Keratinocyte (primary cell): ENCODE data around the gene CCDC97. TPM values are rescaled to one million over a fixed set of nuclear protein-coding genes. Genes with fewer than 3 reads are reported as not detected.

Experiments
- DNase-seq: peaks from one replicate; pipeline ENCODE4 v3.0.0-alpha.2; 2011; ENCODE audit warnings: low read depth, missing footprints, low spot score
- FAIRE-seq: peaks from 2 replicates; lab custom pipeline; 2011; peaks lifted over from hg19 to GRCh38; lab: Jason Lieb, UNC
- H2AFZ ChIP-seq: 2 replicates; pipeline ENCODE4 v1.6.0; 2012; ENCODE audit warnings: low read length, control low read depth, inconsistent platforms; ENCODE audit not compliant: control insufficient read depth
- H3K27ac ChIP-seq: 2 replicates; pipeline ENCODE4 v1.5.1; 2011; ENCODE audit warnings: low read length; ENCODE audit not compliant: control insufficient read depth, insufficient read depth
- H3K27me3 ChIP-seq: 3 replicates; pipeline ENCODE4 v1.6.0; 2011; ENCODE audit warnings: low read length; ENCODE audit not compliant: control insufficient read depth, insufficient read depth; ENCODE audit errors: extremely low read depth
- H3K36me3 ChIP-seq, 2 experiments: 2 replicates in 1 of 2; 3 replicates in 1 of 2; pipeline ENCODE4 v1.5.1; 2011; ENCODE audit warnings: low read length in 2 of 2, mild to moderate bottlenecking in 1 of 2; ENCODE audit not compliant: control insufficient read depth in 2 of 2, insufficient read depth in 2 of 2; ENCODE audit errors: extremely low read depth in 1 of 2
- H3K4me1 ChIP-seq: 3 replicates; pipeline ENCODE4 v1.5.1; 2011; ENCODE audit warnings: low read length; ENCODE audit not compliant: control insufficient read depth, insufficient read depth; ENCODE audit errors: extremely low read depth
- H3K4me2 ChIP-seq: 3 replicates; pipeline ENCODE4 v1.6.0; 2011; ENCODE audit warnings: low read depth, low read length; ENCODE audit not compliant: control insufficient read depth, insufficient read depth; ENCODE audit errors: extremely low read depth
- H3K4me3 ChIP-seq, 3 experiments: fragments of 200-600 bp in 1 of 3; sonication (generic) in 1 of 3; 2 replicates in 2 of 3; 3 replicates in 1 of 3; pipeline ENCODE4 v1.5.1; 2011 to 2016; ENCODE audit warnings: low read length in 3 of 3, mild to moderate bottlenecking in 3 of 3, control low read depth in 2 of 3, inconsistent platforms in 1 of 3, low read depth in 1 of 3, mixed read lengths in 1 of 3, mixed run types in 1 of 3, moderate library complexity in 1 of 3; ENCODE audit not compliant: control insufficient read depth in 2 of 3, insufficient read depth in 2 of 3; ENCODE audit errors: extremely low read depth in 1 of 3
- H3K79me2 ChIP-seq: 2 replicates; pipeline ENCODE4 v1.6.0; 2012; ENCODE audit warnings: low read length; ENCODE audit not compliant: control insufficient read depth, insufficient read depth
- H3K9ac ChIP-seq: 3 replicates; pipeline ENCODE4 v1.6.0; 2011; ENCODE audit warnings: low read length; ENCODE audit not compliant: control insufficient read depth, insufficient read depth; ENCODE audit errors: extremely low read depth
- H3K9me1 ChIP-seq: 3 replicates; pipeline ENCODE4 v1.6.0; 2011; ENCODE audit warnings: low read length; ENCODE audit not compliant: control insufficient read depth, insufficient read depth; ENCODE audit errors: extremely low read depth
- H3K9me3 ChIP-seq: 2 replicates; pipeline ENCODE4 v1.5.1; 2012; ENCODE audit warnings: low read depth, low read length; ENCODE audit not compliant: control insufficient read depth
- H4K20me1 ChIP-seq: 3 replicates; pipeline ENCODE4 v1.6.0; 2011; ENCODE audit warnings: low read length; ENCODE audit not compliant: control insufficient read depth, insufficient read depth; ENCODE audit errors: extremely low read depth
- EZH2 ChIP-seq: IDR thresholded peaks from one replicate; pipeline ENCODE4 v1.6.1; 2012; ENCODE audit warnings: inconsistent platforms, mild to moderate bottlenecking, low read length, moderate library complexity
- dilution Hi-C: fragments of 300-500 bp; cut with MboI; formaldehyde crosslinking; loops from one replicate; pipeline ENCODE4 v1.7.0; 2020; ENCODE audit warnings: low sequenced_read_pairs; ENCODE audit not compliant: extremely low pct_ligation_motif_present
- polyA plus RNA-seq, 5 experiments: library from polyadenylated mRNA; depleted of rRNA in 3 of 5; stranded (reverse) in 3 of 5; stranded (forward) in 1 of 5; unstranded in 1 of 5; fragments of >200 nt; gene quantifications; 1 replicate in 1 of 5; 2 replicates in 3 of 5; 3 replicates in 1 of 5; pipeline versions ENCODE4 v1.2.1 to v1.2.3, GENCODE V29; 2011 to 2012; ENCODE audit warnings: missing spikeins in 2 of 5, low read depth in 1 of 5, low replicate concordance in 1 of 5
- TF ChIP-seq, protein P1 (sequence below), 3 experiments: IDR thresholded peaks in 1 of 3; conservative IDR thresholded peaks in 1 of 3; optimal IDR thresholded peaks in 1 of 3; 2 replicates in 2 of 3; 3 replicates in 1 of 3; pipeline versions ENCODE3 to v1.5.1; 2011; ENCODE audit warnings: low read length in 3 of 3, mild to moderate bottlenecking in 3 of 3, moderate library complexity in 2 of 3, control low read depth in 1 of 3, inconsistent platforms in 1 of 3; ENCODE audit not compliant: insufficient read depth in 2 of 3; ENCODE audit errors: extremely low read depth in 1 of 3

CCDC97 gene
- polyA plus RNA-seq, 1 donor (not counting 4 experiments of a cell fraction or from before 2014, with no cell fraction given), result 6.8 TPM

DNA sequence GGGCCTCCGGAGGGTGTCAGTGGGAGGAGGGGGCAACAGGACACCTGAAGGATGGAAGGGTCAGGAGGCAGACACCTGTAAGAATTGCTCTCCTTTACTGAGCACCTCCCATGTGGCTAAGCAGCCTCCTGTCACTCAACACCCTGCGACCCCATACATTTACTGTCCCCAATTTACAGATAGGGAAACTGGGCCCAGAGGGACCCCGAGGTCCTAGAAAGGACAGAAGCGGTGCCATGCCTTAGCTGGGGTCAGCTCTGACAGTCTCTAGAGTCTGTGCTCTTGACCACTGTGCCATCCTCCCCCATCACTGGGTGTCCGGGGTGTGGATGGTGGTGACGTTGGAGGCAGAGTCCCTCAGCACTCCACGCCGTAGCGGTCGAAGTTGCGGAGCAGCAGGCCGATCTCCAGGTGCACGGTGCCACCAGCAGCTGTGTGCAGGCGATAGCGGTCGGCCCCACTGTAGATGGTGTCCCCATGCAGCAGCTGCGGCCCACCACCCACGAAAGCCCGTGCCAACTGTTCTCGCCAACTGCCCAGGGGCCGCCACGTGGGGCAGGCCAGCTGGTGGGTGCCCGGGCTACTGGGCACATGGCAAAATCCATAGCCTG lies 44.5 kb downstream of the CCDC97 start:
- no peak for DNase-seq
- Histone ChIP-seq H3K4me3 (peak overlapping the region in 1 of 3 experiments; percentile 86), H3K4me2 (no peak overlapping the region), H2AFZ (no peak overlapping the region), H3K27ac (no peak overlapping the region), H4K20me1 (peaks cover 3% of the 10 kb centered on the region), H3K36me3 (no peaks in the 10 kb centered on the region), H3K79me2 (peaks cover 31% of the 10 kb centered on the region), H3K9me3 (no peaks in the 10 kb centered on the region), H3K27me3 (no peaks in the 10 kb centered on the region), H3K4me1 (peaks cover 7% of the 10 kb centered on the region), H3K9ac (no peak overlapping the region), H3K9me1 (no peaks in the 10 kb centered on the region)
- dilution Hi-C loops, result no loop called here
- no peak for TF ChIP-seq EZH2
- TF ChIP-seq, protein P1, sequence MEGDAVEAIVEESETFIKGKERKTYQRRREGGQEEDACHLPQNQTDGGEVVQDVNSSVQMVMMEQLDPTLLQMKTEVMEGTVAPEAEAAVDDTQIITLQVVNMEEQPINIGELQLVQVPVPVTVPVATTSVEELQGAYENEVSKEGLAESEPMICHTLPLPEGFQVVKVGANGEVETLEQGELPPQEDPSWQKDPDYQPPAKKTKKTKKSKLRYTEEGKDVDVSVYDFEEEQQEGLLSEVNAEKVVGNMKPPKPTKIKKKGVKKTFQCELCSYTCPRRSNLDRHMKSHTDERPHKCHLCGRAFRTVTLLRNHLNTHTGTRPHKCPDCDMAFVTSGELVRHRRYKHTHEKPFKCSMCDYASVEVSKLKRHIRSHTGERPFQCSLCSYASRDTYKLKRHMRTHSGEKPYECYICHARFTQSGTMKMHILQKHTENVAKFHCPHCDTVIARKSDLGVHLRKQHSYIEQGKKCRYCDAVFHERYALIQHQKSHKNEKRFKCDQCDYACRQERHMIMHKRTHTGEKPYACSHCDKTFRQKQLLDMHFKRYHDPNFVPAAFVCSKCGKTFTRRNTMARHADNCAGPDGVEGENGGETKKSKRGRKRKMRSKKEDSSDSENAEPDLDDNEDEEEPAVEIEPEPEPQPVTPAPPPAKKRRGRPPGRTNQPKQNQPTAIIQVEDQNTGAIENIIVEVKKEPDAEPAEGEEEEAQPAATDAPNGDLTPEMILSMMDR (optimal IDR thresholded peaks at IDR 0.05 in 1 of 3, IDR thresholded peaks at IDR 0.05 in 1 of 3, conservative IDR thresholded peaks at IDR 0.05 in 1 of 3; ENCODE audit: extremely low read depth in 1 of 3, insufficient read depth in 2 of 3, low read length in 3 of 3), result no peak
- FAIRE-seq, result no peak

DNA sequence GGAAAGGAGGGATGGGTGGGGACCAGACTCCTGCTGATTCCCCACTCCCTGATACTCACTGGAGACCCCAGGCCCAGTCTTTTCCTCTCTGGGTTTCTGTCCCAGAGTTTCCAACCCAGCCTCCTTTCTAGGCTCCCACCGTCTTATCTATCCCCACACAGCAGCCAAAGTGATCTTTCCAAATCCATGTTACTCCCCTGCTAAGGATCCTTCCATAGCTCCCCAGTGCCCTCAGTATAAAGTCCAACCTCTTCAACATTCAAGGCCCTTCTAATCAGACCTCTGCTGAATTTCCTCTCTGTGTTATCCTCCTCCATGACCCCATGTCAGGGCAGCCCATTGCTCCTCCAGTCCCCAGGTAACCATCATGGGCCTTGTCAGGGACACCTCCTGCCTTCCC lies 45.1 kb downstream of the CCDC97 start:
- Histone ChIP-seq H3K36me3 (no peaks in the 10 kb centered on the region), H3K9ac (no peak overlapping the region), H3K4me1 (peaks cover 7% of the 10 kb centered on the region), H3K9me1 (no peaks in the 10 kb centered on the region), H2AFZ (no peak overlapping the region), H3K9me3 (no peaks in the 10 kb centered on the region), H3K79me2 (peaks cover 26% of the 10 kb centered on the region), H3K27ac (no peak overlapping the region), H3K27me3 (no peaks in the 10 kb centered on the region), H3K4me2 (no peak overlapping the region), H4K20me1 (peaks cover 3% of the 10 kb centered on the region), H3K4me3 (no peak overlapping the region)
- DNase-seq (no peak), FAIRE-seq (no peak)
- TF ChIP-seq, protein P1 (optimal IDR thresholded peaks at IDR 0.05 in 1 of 3, IDR thresholded peaks at IDR 0.05 in 1 of 3, conservative IDR thresholded peaks at IDR 0.05 in 1 of 3; ENCODE audit: extremely low read depth in 1 of 3, insufficient read depth in 2 of 3, low read length in 3 of 3), result no peak
- no peak for TF ChIP-seq EZH2
- dilution Hi-C loops, result no loop called here
